Mononuclear cell (primary cell): Measurements from ENCODE around the gene SIGLEC6. TPM values are rescaled to one million over a fixed set of nuclear protein-coding genes. Genes with fewer than 3 reads are reported as not detected.

Source experiments
- H3K27me3 ChIP-seq: 2 replicates; pipeline ENCODE4 v1.6.0; 2011; ENCODE audit warnings: low read length, control low read depth; ENCODE audit not compliant: insufficient read depth
- H3K4me1 ChIP-seq: 2 replicates; pipeline ENCODE4 v1.5.1; 2011; ENCODE audit warnings: mild to moderate bottlenecking, low read length, control low read depth; ENCODE audit not compliant: insufficient read depth
- H3K4me3 ChIP-seq: 2 replicates; pipeline ENCODE4 v1.5.1; 2011; ENCODE audit warnings: mild to moderate bottlenecking, low read length, moderate library complexity
- H3K9me3 ChIP-seq: 2 replicates; pipeline ENCODE4 v1.5.1; 2011; ENCODE audit warnings: low read depth, mild to moderate bottlenecking, control low read depth, low read length
- total RNA-seq: library from RNA; depleted of rRNA; stranded (reverse); fragments of >200 nt; gene quantifications from one replicate; pipeline ENCODE4 v1.2.3, GENCODE V29; 2012

Gene SIGLEC6
- total RNA-seq, 1 donor = 0.84 TPM

- Histone ChIP-seq H3K4me3 (no peak overlapping the region), H3K4me1 (peaks cover 44% of the 10 kb centered on the region), H3K9me3 (no peaks in the 10 kb centered on the region), H3K27me3 (peaks cover 22% of the 10 kb centered on the region)
Measured at GRCh38 chr19:51552996-51553725, 21.7 kb upstream of the SIGLEC6 start.

DNA sequence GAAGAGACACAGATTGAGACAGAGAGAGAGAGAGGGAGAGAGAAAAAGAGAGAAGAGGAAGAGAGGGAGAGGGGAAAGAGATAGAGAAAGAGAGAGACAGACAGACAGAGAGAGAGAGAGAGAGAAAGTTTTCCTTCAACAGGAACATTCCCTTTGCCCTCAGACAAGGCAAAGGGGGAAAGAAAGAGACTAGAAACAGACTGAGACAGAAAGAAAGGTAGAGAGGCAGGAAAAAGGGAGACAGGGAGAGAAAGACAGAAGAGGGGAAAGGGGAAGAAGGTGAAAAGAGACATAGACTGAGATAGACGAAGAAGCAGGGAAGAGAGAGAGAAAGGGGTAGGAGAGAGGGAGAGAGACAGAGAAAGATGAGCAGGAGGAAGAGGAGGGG lies 21.1 kb upstream of the SIGLEC6 start:
- H3K9me3 ChIP-seq = no peaks in the 10 kb centered on the region
- peaks cover 49% of the 10 kb centered on the region for H3K4me1 ChIP-seq
- H3K27me3 ChIP-seq = peaks cover 22% of the 10 kb centered on the region
- no peak overlapping the region for H3K4me3 ChIP-seq

DNA sequence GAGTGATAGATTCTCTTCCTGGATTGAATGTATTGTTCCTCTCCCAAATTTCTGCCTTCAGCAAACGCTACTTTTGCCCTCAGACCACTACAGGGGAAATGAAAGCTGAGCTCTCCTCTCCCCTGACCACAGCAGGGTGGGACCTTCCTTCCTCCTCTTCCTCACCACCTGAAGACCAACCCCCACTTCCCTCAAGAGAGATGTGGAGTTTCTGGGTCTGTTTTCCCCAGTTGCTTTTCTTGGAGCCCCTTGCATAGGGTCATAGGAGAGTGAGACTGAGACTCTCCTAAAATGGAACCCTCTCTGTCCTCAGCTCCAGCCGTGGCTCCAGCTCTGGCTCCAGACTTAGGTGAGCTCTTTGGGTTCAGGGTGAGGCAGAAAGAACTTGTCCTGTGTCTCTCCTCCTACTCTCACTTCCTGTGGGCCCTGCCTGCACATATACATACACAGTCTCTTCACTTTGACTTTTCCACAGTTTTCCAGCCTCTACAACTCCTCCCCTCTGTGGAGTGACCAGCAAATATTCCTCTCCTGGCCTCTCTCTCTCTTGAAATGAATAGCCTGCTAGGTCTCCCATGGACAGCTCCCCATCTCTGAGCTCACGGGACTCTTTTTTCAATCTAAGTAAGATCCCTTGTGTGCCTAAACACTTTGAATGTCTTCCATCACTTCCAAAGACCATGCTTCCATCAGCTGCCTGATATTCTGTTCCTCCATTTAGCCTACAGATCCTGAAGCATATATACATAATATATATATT lies 20.4 kb upstream of the SIGLEC6 start:
- Histone ChIP-seq H3K4me3 (peak overlapping the region; percentile 13), H3K27me3 (peaks cover 19% of the 10 kb centered on the region), H3K9me3 (no peaks in the 10 kb centered on the region), H3K4me1 (peaks cover 57% of the 10 kb centered on the region)

DNA sequence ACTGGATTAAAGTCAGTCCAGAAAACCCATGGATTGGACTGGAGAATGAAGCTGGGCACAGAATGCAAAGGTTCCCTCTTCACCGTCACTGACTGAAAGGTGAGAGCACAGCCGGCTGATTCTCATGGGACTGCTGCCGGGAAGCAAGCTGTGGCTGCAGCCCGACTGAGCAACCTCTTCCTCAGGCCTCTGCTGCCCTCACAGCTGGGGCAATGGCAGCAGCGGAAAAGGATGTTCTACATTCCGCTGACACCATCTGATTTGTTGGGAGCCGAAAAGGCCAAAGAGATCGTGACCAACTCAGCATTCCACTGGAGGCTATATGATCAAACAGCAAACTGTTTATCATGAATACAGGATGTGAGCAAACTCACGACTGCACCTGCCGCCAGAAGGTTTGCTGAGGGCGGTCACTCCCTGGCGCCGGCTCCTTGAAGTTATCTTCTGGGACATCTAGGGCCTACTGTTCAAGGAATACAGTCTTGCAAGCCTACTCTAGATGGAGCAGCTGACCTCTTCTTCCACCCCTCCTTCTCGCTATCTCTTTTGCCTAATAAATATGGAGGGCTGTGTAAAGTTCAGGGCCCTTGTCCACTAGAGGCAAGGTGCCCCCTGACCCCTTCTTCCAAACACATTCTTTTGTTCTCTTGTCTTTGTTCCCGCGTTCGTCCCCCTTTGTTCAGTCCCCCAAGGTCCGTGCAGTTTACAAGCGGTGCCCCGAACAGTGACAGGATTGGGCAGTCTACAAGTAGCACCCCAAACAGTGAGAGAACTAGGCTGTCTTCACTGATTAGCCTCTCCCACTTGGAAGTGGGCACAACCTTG lies 19.6 kb upstream of the SIGLEC6 start:
- H3K4me3 ChIP-seq = peak overlapping the region; percentile 23
- no peaks in the 10 kb centered on the region for H3K9me3 ChIP-seq
- peaks cover 65% of the 10 kb centered on the region for H3K4me1 ChIP-seq
- peaks cover 22% of the 10 kb centered on the region for H3K27me3 ChIP-seq

DNA sequence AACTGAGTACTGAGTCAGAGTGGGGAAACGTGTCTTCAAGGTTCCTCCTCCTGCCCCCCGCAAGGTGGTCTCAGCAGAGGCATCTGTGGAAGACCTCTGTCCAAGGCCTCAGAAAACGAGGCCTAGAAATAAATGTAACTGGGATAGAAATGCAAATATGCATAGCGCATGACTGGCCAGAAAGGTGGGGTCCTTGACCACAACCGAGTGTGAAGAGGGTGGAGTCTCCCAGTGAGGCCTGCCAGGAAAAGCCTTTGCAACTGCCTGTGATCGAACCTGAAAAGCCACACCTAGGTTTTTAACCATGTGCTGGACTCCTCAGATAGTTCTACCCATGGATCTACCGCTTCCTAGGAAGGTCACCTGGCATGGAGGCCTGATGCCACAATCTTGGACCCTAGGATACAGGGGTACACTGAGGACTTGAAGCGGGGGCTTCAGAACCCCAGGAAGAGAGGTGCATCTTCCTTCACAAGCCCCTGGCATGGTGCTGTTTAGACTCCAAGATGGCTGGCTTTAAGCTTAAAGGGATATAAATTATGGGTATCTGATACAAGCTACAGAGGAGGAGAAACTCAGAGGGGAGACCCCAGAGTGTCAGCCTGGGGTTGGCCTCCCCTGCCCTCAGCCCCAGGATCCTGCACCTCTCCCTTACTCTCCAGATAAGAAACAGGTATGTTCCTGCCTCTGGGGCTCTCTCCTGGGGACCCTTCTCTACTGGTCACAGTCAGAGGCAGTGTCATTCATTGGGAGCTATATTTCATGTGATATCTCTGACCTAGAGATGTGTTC lies 18.3 kb upstream of the SIGLEC6 start:
- Histone ChIP-seq H3K4me1 (peaks cover 72% of the 10 kb centered on the region), H3K27me3 (peaks cover 19% of the 10 kb centered on the region), H3K4me3 (no peak overlapping the region), H3K9me3 (no peaks in the 10 kb centered on the region)

DNA sequence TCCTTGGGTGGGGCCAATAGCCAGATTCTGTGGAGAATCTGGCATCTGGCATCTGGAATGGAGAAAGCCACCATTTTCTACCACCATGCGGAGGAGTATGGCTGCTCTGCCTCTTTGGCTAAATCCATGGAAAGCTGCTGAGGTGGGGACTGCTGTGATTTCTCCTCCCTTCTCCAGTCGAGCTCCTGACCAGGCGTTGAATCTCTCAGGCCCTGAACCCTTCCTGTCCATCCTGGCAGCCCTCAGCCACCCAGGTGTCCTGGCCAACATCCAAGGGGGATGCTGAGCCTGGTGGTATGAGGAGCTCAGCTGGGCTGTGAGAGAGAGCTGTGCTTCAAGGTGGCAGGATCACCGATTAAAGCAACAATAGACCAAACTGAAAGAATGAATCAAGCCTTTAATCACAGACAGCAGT lies 17.4 kb upstream of the SIGLEC6 start:
- Histone ChIP-seq H3K4me3 (no peak overlapping the region), H3K9me3 (no peaks in the 10 kb centered on the region), H3K27me3 (peaks cover 14% of the 10 kb centered on the region), H3K4me1 (peaks cover 72% of the 10 kb centered on the region)

DNA sequence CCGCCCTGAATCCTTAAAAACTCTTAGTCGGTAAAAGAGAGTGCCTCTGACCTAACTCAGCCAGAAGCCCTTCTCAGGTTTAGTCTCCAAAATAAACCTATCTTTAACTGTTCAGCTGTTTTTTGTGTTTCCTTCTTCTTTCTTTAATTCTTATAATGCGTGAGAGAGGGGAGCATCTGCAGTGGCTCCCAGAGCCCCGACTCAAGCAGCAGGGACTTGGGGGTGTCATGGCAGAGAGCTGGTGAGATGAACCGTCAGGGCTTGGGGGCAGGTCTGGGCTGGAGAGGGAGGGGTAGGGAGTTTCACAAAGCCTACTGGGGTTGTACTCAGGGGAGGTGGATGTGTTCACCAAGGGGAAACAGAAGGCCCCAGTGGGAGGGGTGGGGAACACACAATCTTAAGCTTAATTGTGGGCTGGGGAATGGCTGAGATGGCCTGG lies 16.8 kb upstream of the SIGLEC6 start:
- Histone ChIP-seq H3K4me1 (peaks cover 69% of the 10 kb centered on the region), H3K4me3 (no peak overlapping the region), H3K27me3 (peaks cover 13% of the 10 kb centered on the region), H3K9me3 (no peaks in the 10 kb centered on the region)

DNA sequence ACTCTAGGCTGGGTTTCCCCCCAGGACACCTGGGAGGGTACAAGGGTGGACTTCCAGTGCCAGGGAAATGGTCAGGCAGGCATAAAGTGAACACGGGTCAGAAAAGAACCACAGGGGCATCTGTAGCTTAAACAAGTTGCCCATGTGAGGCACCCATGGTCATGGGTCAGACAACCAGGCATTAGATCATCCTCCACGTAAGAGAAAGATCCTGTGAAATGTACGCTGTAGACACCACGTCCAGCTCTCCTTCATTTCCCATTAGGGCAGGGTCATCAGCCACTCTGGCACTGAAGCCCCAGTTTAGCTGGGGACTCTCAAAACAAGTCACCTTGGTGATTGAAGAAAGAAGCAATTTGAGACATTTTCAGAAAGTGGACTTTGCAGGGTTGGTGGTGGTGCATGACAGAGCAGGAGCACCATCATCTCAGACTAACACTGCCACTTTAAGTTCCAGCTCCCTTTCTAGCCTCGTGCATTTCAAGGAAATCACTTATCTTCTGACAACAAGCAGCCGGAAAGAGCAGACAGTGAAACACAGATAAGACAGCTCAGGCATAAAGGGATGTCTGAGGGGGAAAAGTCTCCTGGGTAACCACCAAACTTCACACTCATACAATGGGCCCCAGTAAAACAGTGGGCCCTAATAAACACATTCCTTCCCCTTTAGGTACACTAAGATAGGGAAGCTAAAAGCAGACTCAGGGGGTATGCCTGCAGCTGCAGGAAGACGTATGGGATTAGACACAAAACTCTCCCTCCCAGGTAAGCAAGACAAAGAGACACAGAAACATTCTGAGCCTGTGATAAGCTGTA lies 16.1 kb upstream of the SIGLEC6 start:
- no peaks in the 10 kb centered on the region for H3K9me3 ChIP-seq
- peaks cover 10% of the 10 kb centered on the region for H3K27me3 ChIP-seq
- H3K4me3 ChIP-seq = no peak overlapping the region
- H3K4me1 ChIP-seq = peaks cover 67% of the 10 kb centered on the region

GRCh38 chr19:51546650-51547396 lies 15.4 kb upstream of the SIGLEC6 start:
- Histone ChIP-seq H3K4me3 (no peak overlapping the region), H3K9me3 (no peaks in the 10 kb centered on the region), H3K27me3 (peaks cover 8% of the 10 kb centered on the region), H3K4me1 (peaks cover 59% of the 10 kb centered on the region)

GRCh38 chr19:51546107-51546649 lies 14.7 kb upstream of the SIGLEC6 start:
- H3K4me3 ChIP-seq = no peak overlapping the region
- peaks cover 8% of the 10 kb centered on the region for H3K27me3 ChIP-seq
- no peaks in the 10 kb centered on the region for H3K9me3 ChIP-seq
- peaks cover 53% of the 10 kb centered on the region for H3K4me1 ChIP-seq

DNA sequence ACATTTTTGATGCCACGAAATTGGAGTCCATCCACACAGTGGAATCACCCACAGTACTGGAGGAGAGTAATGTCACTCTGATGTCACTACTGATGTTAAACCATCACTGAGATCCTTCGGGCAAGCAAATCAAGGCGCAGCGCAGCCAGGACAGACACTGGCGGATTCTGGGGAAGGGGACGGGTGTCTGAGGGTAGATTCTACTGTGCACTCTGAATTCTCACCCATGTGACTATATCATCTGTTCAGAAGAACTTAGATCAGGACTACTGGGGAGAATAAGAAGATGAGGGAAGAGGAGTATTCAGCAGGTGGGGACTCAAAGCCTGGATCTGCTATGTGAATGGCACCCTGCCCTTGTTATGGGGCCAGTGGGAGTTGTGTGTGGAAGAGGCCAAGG lies 12.6 kb upstream of the SIGLEC6 start:
- Histone ChIP-seq H3K9me3 (no peaks in the 10 kb centered on the region), H3K4me1 (peaks cover 36% of the 10 kb centered on the region), H3K4me3 (no peak overlapping the region), H3K27me3 (peaks cover 13% of the 10 kb centered on the region)

DNA sequence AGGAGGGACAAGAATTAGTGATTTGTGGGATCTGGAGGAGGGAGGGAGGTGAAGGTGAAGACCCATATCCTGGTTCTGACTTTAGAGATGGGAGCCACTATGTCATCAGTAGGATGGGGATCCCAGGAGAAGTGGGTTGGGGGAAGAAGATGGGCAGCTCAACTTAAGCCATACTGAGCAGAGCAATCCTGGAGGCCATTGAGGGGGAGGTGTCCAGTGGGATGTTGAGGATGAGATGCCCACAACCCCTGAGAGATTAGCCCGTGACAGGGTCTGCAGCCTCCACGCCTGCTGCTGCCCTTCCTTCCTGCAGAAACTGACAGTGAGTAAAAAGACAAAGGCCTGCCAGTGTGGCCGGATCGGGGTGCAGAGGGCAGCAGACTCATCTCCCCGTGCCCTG lies 11.2 kb upstream of the SIGLEC6 start:
- peaks cover 13% of the 10 kb centered on the region for H3K27me3 ChIP-seq
- no peak overlapping the region for H3K4me3 ChIP-seq
- H3K9me3 ChIP-seq = no peaks in the 10 kb centered on the region
- peaks cover 24% of the 10 kb centered on the region for H3K4me1 ChIP-seq
